ENCODE measurements around the gene RND1. TPM values are rescaled to one million over a fixed set of nuclear protein-coding genes. Genes with fewer than 3 reads are reported as not detected.
A peak's percentile ranks its signal among the peaks of the same experiment; 100 is the strongest.

The RND1 gene
- total and polyA plus RNA-seq, 2 of the 13 experiments (the other 11 are each of a cell fraction or from before 2014, with no cell fraction given) = 1.8 to 1.9 TPM

GRCh38 chr12:48859607-48860006 is 6.1 kb downstream of the RND1 start (continued):
- TF ChIP-seq ZHX2 (IDR thresholded peaks at IDR 0.05; ENCODE audit: low read depth) = no peak
- no peak for TF ChIP-seq ZHX2 (CRISPR knock-in tag; IDR thresholded peaks at IDR 0.05; ENCODE audit: borderline replicate concordance)
- TF ChIP-seq ZNF10 (CRISPR knock-in tag; IDR thresholded peaks at IDR 0.05; ENCODE audit: borderline replicate concordance, low read depth) = no peak
- TF ChIP-seq, protein P1, sequence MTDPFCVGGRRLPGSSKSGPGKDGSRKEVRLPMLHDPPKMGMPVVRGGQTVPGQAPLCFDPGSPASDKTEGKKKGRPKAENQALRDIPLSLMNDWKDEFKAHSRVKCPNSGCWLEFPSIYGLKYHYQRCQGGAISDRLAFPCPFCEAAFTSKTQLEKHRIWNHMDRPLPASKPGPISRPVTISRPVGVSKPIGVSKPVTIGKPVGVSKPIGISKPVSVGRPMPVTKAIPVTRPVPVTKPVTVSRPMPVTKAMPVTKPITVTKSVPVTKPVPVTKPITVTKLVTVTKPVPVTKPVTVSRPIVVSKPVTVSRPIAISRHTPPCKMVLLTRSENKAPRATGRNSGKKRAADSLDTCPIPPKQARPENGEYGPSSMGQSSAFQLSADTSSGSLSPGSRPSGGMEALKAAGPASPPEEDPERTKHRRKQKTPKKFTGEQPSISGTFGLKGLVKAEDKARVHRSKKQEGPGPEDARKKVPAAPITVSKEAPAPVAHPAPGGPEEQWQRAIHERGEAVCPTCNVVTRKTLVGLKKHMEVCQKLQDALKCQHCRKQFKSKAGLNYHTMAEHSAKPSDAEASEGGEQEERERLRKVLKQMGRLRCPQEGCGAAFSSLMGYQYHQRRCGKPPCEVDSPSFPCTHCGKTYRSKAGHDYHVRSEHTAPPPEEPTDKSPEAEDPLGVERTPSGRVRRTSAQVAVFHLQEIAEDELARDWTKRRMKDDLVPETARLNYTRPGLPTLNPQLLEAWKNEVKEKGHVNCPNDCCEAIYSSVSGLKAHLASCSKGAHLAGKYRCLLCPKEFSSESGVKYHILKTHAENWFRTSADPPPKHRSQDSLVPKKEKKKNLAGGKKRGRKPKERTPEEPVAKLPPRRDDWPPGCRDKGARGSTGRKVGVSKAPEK (CRISPR knock-in tag; IDR thresholded peaks at IDR 0.05; ENCODE audit: borderline replicate concordance) = no peak
- no peak for TF ChIP-seq ZNF577 (CRISPR knock-in tag; IDR thresholded peaks at IDR 0.05; ENCODE audit: borderline replicate concordance, low read depth)
- no peak for TF ChIP-seq ZNF557 (CRISPR knock-in tag; IDR thresholded peaks at IDR 0.05)
- no peak for TF ChIP-seq ZNF652 (CRISPR knock-in tag; IDR thresholded peaks at IDR 0.05; ENCODE audit: borderline replicate concordance, low read depth)
- TF ChIP-seq DRAP1 (CRISPR knock-in tag; IDR thresholded peaks at IDR 0.05) = no peak
- TF ChIP-seq ZFYVE20 (CRISPR knock-in tag; IDR thresholded peaks at IDR 0.05; ENCODE audit: borderline replicate concordance, low read depth) = no peak
- no peak for TF ChIP-seq SSRP1 (CRISPR knock-in tag; IDR thresholded peaks at IDR 0.05)
- TF ChIP-seq ZNF850 (CRISPR knock-in tag; conservative IDR thresholded peaks at IDR 0.05) = no peak
- TF ChIP-seq NR3C1 (CRISPR knock-in tag; IDR thresholded peaks at IDR 0.05) = no peak
- TF ChIP-seq ETS1 (CRISPR knock-in tag; IDR thresholded peaks at IDR 0.05) = no peak
- TF ChIP-seq ZNF121 (CRISPR knock-in tag; IDR thresholded peaks at IDR 0.05) = peak; percentile 55; the same call in 1 of the 2 replicates
- TF ChIP-seq, protein P2, sequence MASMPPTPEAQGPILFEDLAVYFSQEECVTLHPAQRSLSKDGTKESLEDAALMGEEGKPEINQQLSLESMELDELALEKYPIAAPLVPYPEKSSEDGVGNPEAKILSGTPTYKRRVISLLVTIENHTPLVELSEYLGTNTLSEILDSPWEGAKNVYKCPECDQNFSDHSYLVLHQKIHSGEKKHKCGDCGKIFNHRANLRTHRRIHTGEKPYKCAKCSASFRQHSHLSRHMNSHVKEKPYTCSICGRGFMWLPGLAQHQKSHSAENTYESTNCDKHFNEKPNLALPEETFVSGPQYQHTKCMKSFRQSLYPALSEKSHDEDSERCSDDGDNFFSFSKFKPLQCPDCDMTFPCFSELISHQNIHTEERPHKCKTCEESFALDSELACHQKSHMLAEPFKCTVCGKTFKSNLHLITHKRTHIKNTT (CRISPR knock-in tag; IDR thresholded peaks at IDR 0.05) = no peak
- no peak for TF ChIP-seq FOXM1 (CRISPR knock-in tag; IDR thresholded peaks at IDR 0.05)
- TF ChIP-seq DPF2 (CRISPR knock-in tag; IDR thresholded peaks at IDR 0.05; ENCODE audit: borderline replicate concordance, low read depth) = no peak
- no peak for TF ChIP-seq TAF15 (IDR thresholded peaks at IDR 0.05; ENCODE audit: low read depth, low read length, poor library complexity, severe bottlenecking)

Measured in HepG2 (cell line).